Ramos (cell line): ENCODE results near the gene TAS2R50.
"Not testable (repeated sequence)": the region's sequence is repeated elsewhere in the genome, so short reads cannot be mapped to it uniquely, and the experiment has no call there.

ENCODE experiments used
- in situ Hi-C: fragments of 300-500 bp; cut with MboI; formaldehyde crosslinking; loops from one replicate; pipeline ENCODE4 v1.14.3; 2022; ENCODE audit warnings: low sequenced_read_pairs; ENCODE audit not compliant: unreplicated experiment

The TAS2R50 gene

DNA sequence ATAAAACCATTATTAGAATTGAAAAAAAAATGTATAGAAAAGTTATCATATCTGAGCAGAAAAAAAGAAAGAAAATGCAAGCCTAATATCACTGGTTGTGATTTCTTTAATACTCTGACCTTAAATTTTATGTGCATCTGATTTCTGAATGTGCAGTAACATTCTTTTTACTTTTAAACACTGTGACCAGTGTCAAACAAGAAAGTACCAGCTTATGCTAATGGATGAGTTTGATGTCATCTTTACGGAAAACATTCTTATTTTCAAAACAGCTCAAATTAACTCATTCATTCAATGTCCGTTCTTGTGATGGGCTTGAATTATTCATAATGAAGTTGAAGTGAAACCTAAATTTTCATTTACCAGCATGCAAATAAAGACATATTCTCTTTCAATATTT is at the start of gene TAS2R50:
TAS2R50 (minus strand) TSS at position 101 of the 400 bp plus-strand sequence; CDS start at position 49, 52 bp downstream.
- in situ Hi-C loops: no loop called here

- in situ Hi-C loops: not testable (repeated sequence)
These were observed 47.2 kb upstream of the TAS2R50 start for GRCh38 chr12:11033959-11034358.

- in situ Hi-C loops: no loop called here
These were observed 44.6 kb upstream of the TAS2R50 start, which contains the start of gene TAS2R31 for GRCh38 chr12:11031307-11031706. Gene TAS2R31 (minus strand): TSS chr12:11031407. CDS start chr12:11031335, 72 bp downstream.

GRCh38 chr12:11026118-11026517 is 39.4 kb upstream of the TAS2R50 start:
- in situ Hi-C loops: no loop called here

DNA sequence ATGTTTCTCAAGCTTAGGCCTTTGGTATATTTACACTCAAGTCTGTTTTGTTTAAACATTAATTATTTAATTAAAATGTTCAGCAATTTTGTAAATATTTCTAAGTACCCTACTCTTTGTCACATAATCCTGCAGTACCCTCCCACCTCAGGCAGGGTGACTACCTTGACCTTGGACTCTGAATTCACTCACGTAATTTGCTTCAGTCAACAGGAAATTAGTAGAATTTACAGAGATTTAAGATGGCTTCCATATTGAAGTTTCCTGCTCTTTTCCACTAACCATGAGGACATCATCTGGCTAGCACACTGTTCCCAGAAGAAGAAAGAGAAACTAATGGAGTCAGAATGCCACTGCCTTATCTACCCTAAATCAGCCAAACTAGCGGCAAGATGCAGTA is 36.7 kb upstream of the TAS2R50 start:
- in situ Hi-C loops: no loop called here

DNA sequence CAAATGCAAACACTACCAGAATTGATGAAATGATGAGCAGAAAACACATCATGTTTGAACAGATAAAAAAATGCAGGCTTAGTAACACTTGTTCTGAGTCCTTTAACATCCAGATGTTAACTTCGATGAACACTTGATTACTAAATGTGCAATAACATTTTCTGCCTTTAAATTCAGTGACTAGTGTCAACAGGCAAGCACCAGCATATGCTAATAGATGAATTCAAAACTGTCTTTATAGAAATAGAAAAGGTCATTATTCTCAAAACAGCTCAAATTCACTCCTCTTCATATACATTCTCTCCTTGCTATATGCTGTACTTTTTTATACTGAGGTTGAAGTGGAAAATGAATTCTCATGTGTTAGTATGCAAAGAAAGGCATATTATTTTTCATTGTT is 35.8 kb upstream of the TAS2R50 start, which contains the start of gene TAS2R19:
TAS2R19 (minus strand) TSS at position 101 of the 400 bp plus-strand sequence; CDS start at position 52, 49 bp downstream.
- in situ Hi-C loops: no loop called here

GRCh38 chr12:11016937-11017336 is 30.2 kb upstream of the TAS2R50 start:
- in situ Hi-C loops: loop anchor here (5.0 kb wide), 1 partner anchor 55 kb away; no protein-coding TSS in a partner anchor

GRCh38 chr12:11015775-11016430 is 29.2 kb upstream of the TAS2R50 start:
- in situ Hi-C loops: loop anchor here (5.0 kb wide), 1 partner anchor 56 kb away; no protein-coding TSS in a partner anchor

DNA sequence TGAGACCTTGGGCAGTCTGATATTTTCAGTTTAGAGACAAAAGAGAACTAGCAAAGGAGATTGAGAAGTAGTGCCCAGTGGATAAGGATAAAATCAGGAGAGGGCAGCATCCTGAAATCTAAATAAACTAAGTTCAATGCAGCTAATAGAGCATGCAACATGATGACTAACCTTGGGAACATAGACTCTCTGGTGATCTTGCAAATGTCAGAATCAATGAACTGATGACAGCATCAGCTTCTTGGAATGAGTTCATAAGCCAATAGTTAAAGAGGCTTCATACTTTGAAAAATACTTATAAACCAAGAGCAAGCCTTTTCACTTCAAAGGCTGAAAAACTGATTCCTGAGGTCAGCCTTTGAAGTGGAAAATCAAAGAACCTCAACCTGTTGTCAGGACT is 27.5 kb upstream of the TAS2R50 start:
- in situ Hi-C loops: no loop called here

GRCh38 chr12:11007608-11008007 is 20.9 kb upstream of the TAS2R50 start:
- in situ Hi-C loops: no loop called here

GRCh38 chr12:10998204-10998603 is 11.5 kb upstream of the TAS2R50 start, which contains the start of gene TAS2R20:
Gene TAS2R20 (minus strand): TSS chr12:10998304. CDS start chr12:10997875, 429 bp downstream.
- in situ Hi-C loops: no loop called here

- in situ Hi-C loops: no loop called here
These were observed 7.6 kb upstream of the TAS2R50 start for GRCh38 chr12:10994307-10994706.

- in situ Hi-C loops: no loop called here
These were observed 2.4 kb upstream of the TAS2R50 start for GRCh38 chr12:10989107-10989506.

- in situ Hi-C loops: no loop called here
These were observed 4.5 kb downstream of the TAS2R50 start for GRCh38 chr12:10982244-10982643.

DNA sequence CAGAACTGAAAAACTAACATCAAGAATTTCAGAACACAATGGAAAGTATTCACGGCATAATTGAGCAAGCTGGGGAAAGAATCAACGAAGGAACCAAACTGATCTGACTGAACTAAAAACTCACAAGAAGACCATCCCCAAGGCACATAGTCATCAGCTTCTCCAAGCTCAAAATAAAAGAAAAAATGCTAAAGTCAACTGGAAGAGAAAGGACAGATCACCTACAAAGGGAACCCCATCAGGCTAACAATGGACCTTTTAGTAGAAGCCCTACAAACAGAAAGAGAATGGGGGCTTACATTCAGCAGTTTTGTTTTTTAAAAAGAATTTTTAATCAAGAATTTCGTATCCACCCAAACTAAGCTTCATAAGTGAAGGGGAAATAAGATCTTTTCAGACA is 11.7 kb downstream of the TAS2R50 start:
- in situ Hi-C loops: no loop called here

- in situ Hi-C loops: no loop called here
These were observed 17.8 kb downstream of the TAS2R50 start for GRCh38 chr12:10968765-10969456.

- in situ Hi-C loops: no loop called here
These were observed 19.3 kb downstream of the TAS2R50 start for GRCh38 chr12:10967409-10967808.

GRCh38 chr12:10966314-10966713 is 20.4 kb downstream of the TAS2R50 start:
- in situ Hi-C loops: no loop called here

DNA sequence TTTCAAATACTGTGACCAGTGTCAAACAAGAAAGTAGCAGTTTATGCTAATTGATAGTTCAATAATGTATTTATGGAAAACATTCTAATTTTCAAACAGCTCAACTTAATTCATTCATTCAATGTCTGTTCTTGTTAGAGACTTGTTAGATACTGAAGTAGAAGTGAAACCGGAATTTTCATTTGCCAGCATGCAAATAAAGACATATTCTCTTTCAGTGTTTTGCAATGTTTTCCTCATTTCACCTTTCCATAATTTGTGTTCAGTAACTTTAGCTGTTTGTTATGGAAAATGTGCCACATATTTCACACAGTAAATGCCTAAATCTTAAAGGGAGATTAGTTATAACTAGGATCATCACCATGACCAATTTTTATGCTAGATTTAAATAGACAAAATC is 21.2 kb downstream of the TAS2R50 start:
- in situ Hi-C loops: no loop called here

DNA sequence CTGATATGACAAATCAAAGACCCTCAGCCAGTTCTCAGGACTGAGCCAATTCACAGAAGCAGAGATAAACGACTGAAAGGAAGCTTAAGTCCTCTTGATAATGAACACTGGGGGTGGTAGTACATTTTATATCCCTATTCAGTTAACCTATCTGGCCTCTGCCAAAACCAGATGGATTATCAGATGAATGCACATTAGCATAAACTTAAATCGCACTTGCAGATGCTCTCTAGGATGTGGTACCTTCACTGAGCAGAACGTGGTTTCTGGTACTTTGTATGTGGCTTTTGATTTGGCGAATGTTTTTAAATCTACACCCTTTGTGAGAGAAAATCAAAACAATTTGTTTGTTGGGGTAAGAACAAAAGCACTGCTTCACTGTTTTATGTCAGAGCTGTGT is 26.5 kb downstream of the TAS2R50 start:
- in situ Hi-C loops: no loop called here

DNA sequence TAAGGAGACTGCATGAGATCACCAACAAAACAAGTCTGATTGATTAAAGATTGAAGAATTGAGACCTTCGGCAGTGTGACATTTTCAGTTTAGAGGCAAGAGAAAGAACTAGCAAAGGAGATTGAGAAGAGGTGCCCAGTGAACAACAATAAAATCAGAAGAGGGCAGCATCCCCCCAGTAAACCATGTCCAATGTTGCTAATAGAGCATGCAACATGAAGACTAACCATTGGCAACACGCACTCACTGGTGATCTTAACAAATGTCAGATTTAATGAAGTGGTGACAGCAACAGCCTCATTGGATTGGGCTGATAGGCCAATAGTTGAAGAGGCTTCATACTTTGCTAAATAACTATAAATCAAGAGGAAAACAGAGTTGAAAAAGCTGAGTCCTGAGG is 26.9 kb downstream of the TAS2R50 start:
- in situ Hi-C loops: no loop called here
